HG03565 (cell line): ENCODE measurements around the gene TOR1B.
"Not testable (repeated sequence)": the region's sequence is repeated elsewhere in the genome, so short reads cannot be mapped to it uniquely, and the experiment has no call there.

Source experiments
- ATAC-seq: cut with Tn5 transposase; IDR thresholded peaks from one replicate; pipeline ENCODE4 v1.9.1; 2021; ENCODE audit warnings: mild to moderate bottlenecking, moderate library complexity; ENCODE audit not compliant: unreplicated experiment

TOR1B gene

GRCh38 chr9:129802833-129803675 is at the start of gene TOR1B:
TOR1B (plus strand) TSS chr9:129803184; CDS start chr9:129803213, 29 bp downstream.
- ATAC-seq = peak; percentile 91

GRCh38 chr9:129755151-129755550 is 47.8 kb upstream of the TOR1B start:
- ATAC-seq = no peak

GRCh38 chr9:129756191-129756590 is 46.8 kb upstream of the TOR1B start:
- ATAC-seq = no peak

- ATAC-seq = no peak
Observed at GRCh38 chr9:129757045-129757444, 45.9 kb upstream of the TOR1B start.

GRCh38 chr9:129759319-129759718 is 43.7 kb upstream of the TOR1B start:
- no peak for ATAC-seq

GRCh38 chr9:129759804-129760502 is 43.0 kb upstream of the TOR1B start:
- ATAC-seq = no peak

GRCh38 chr9:129760784-129761183 is 42.2 kb upstream of the TOR1B start:
- not testable (repeated sequence) for ATAC-seq

GRCh38 chr9:129761293-129761900 is 41.6 kb upstream of the TOR1B start:
- ATAC-seq = no peak

GRCh38 chr9:129761901-129762369 is 41.0 kb upstream of the TOR1B start:
- ATAC-seq = no peak

GRCh38 chr9:129762370-129762984 is 40.5 kb upstream of the TOR1B start:
- not testable (repeated sequence) for ATAC-seq

GRCh38 chr9:129762985-129763926 is 39.7 kb upstream of the TOR1B start:
- ATAC-seq = no peak

- no peak for ATAC-seq
Observed at GRCh38 chr9:129765764-129766317, 37.1 kb upstream of the TOR1B start.

GRCh38 chr9:129768486-129768885 is 34.5 kb upstream of the TOR1B start:
- ATAC-seq = no peak

GRCh38 chr9:129769669-129770068 is 33.3 kb upstream of the TOR1B start:
- ATAC-seq = no peak

- no peak for ATAC-seq
Observed at GRCh38 chr9:129770741-129771140, 32.2 kb upstream of the TOR1B start.

GRCh38 chr9:129773262-129774048 is 29.5 kb upstream of the TOR1B start:
- no peak for ATAC-seq

GRCh38 chr9:129774791-129775447 is 28.1 kb upstream of the TOR1B start:
- no peak for ATAC-seq

- no peak for ATAC-seq
Observed at GRCh38 chr9:129775448-129775798, 27.6 kb upstream of the TOR1B start.
